ENCODE data around the gene UGT1A7.

UGT1A7 gene

GRCh38 chr2:233799716-233800115, 118.0 kb downstream of the UGT1A7 start:
- no peak for FAIRE-seq
- no peak for DNase-seq (ENCODE audit: insufficient read length, low spot score)
- TF ChIP-seq CTCF (IDR thresholded peaks at IDR 0.05; ENCODE audit: insufficient read depth, missing control alignments), result no peak

GRCh38 chr2:233800208-233800607, 118.5 kb downstream of the UGT1A7 start:
- FAIRE-seq (no peak), DNase-seq (ENCODE audit: insufficient read length, low spot score) (no peak)
- TF ChIP-seq CTCF (IDR thresholded peaks at IDR 0.05; ENCODE audit: insufficient read depth, missing control alignments), result no peak

GRCh38 chr2:233801357-233802131, 119.8 kb downstream of the UGT1A7 start:
- DNase-seq (ENCODE audit: insufficient read length, low spot score), result no peak
- no peak for FAIRE-seq
- no peak for TF ChIP-seq CTCF (IDR thresholded peaks at IDR 0.05; ENCODE audit: insufficient read depth, missing control alignments)

GRCh38 chr2:233802132-233802815, 120.6 kb downstream of the UGT1A7 start:
- DNase-seq (ENCODE audit: insufficient read length, low spot score) (no peak), FAIRE-seq (no peak)
- no peak for TF ChIP-seq CTCF (IDR thresholded peaks at IDR 0.05; ENCODE audit: insufficient read depth, missing control alignments)

- TF ChIP-seq CTCF (IDR thresholded peaks at IDR 0.05; ENCODE audit: insufficient read depth, missing control alignments), result no peak
- DNase-seq (ENCODE audit: insufficient read length, low spot score) (no peak), FAIRE-seq (no peak)
Measured at GRCh38 chr2:233803292-233803911, 121.7 kb downstream of the UGT1A7 start.

- FAIRE-seq (no peak), DNase-seq (ENCODE audit: insufficient read length, low spot score) (no peak)
- TF ChIP-seq CTCF (IDR thresholded peaks at IDR 0.05; ENCODE audit: insufficient read depth, missing control alignments), result no peak
Measured at GRCh38 chr2:233803994-233804393, 122.3 kb downstream of the UGT1A7 start.

Data from D721Med (cell line).